Mucosa of descending colon (tissue), 3 donors: ENCODE measurements around the gene FIG4. TPM values are rescaled to one million over a fixed set of nuclear protein-coding genes. Genes with fewer than 3 reads are reported as not detected.
"Not testable (repeated sequence)": the region's sequence is repeated elsewhere in the genome, so short reads cannot be mapped to it uniquely, and the experiment has no call there.

Source experiments
- ATAC-seq: fragments of 200-7000 bp; cut with Tn5 transposase; one replicate; pipeline ENCODE4 v1.9.1; 2020; ENCODE audit warnings: mild to moderate bottlenecking, moderate library complexity
- DNase-seq, 3 donors: peaks; one replicate each; pipeline ENCODE4 v3.0.0-alpha.2; 2020
- H3K36me3 ChIP-seq: fragments of 200-600 bp; one replicate; pipeline ENCODE4 v1.8.0; 2021; ENCODE audit warnings: low read depth, mild to moderate bottlenecking
- H3K4me1 ChIP-seq: fragments of 200-600 bp; one replicate; pipeline ENCODE4 v1.8.0; 2021; ENCODE audit warnings: low read depth, mild to moderate bottlenecking
- H3K4me3 ChIP-seq: fragments of 200-600 bp; one replicate; pipeline ENCODE4 v1.8.0; 2021; ENCODE audit warnings: mild to moderate bottlenecking
- H3K9me3 ChIP-seq: fragments of 200-600 bp; one replicate; pipeline ENCODE4 v1.8.0; 2021; ENCODE audit warnings: mild to moderate bottlenecking
- intact Hi-C, 2 donors: fragments of 100-400 bp; cut with DNase I in 1 of 2; cut with micrococcal nuclease in 1 of 2; formaldehyde crosslinking; loops; one replicate each; pipeline versions ENCODE4 v1.11.0 to v1.11.1; 2022; cut with DNase I, micrococcal nuclease
- total RNA-seq, 3 donors: library from RNA; stranded (reverse); fragmentation: NEBNext Ultra II Directional in 2 of 3; extraction: Animal tissue kit (Norgen Biotek cat#: 25700) in 2 of 3; gene quantifications; one replicate each; pipeline versions ENCODE4 v1.2.1 to v1.2.4, GENCODE V29; 2021 to 2023
- TF ChIP-seq, protein P1 (sequence below): fragments of 200-600 bp; IDR thresholded peaks from one replicate; pipeline ENCODE4 v1.8.0; 2022; ENCODE audit warnings: antibody characterized with exemption, mild to moderate bottlenecking
- donor health status: DM: no; HTN: no; CAD: no; lungs with moderate emphysema.
- donor health status: DM: no; HTN: no; CAD: no.
- donor health status: DM: no; HTN: yes; CAD: no.

The FIG4 gene
- total RNA-seq, 3 donors from 2014 or later = 14.9 to 18.6 (median 15.9) TPM

DNA sequence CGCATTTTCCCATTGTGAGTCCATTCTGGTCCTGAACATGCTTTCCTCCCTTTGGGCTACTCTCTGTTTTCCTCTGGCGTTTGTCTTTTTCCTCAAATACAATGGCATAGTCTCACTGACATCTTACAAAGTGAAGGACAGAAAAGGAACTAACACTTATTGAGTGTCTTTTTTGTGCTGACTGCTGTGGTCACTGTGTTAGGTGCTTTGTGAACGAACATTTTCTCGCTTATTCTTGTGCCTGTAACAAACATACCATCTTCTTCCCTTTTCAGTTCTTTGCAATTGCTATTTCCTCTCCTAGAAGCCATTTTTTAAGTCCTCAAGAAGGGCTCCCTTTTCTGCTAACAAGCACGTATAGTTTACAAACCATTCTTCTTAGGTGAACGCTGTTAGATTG, 15.4 kb downstream of the FIG4 start:
- ATAC-seq (no peak), DNase-seq (no peak)
- intact Hi-C loops = loop anchor here (5.0 to 10.0 kb wide), 2 partner anchors 336 to 688 kb away; no protein-coding TSS in a partner anchor
- TF ChIP-seq, protein P1, sequence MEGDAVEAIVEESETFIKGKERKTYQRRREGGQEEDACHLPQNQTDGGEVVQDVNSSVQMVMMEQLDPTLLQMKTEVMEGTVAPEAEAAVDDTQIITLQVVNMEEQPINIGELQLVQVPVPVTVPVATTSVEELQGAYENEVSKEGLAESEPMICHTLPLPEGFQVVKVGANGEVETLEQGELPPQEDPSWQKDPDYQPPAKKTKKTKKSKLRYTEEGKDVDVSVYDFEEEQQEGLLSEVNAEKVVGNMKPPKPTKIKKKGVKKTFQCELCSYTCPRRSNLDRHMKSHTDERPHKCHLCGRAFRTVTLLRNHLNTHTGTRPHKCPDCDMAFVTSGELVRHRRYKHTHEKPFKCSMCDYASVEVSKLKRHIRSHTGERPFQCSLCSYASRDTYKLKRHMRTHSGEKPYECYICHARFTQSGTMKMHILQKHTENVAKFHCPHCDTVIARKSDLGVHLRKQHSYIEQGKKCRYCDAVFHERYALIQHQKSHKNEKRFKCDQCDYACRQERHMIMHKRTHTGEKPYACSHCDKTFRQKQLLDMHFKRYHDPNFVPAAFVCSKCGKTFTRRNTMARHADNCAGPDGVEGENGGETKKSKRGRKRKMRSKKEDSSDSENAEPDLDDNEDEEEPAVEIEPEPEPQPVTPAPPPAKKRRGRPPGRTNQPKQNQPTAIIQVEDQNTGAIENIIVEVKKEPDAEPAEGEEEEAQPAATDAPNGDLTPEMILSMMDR = no peak
- H3K4me1 ChIP-seq = no peaks in the 10 kb centered on the region
- H3K9me3 ChIP-seq = no peaks in the 10 kb centered on the region
- H3K36me3 ChIP-seq = no peaks in the 10 kb centered on the region
- H3K4me3 ChIP-seq = no peak overlapping the region

DNA sequence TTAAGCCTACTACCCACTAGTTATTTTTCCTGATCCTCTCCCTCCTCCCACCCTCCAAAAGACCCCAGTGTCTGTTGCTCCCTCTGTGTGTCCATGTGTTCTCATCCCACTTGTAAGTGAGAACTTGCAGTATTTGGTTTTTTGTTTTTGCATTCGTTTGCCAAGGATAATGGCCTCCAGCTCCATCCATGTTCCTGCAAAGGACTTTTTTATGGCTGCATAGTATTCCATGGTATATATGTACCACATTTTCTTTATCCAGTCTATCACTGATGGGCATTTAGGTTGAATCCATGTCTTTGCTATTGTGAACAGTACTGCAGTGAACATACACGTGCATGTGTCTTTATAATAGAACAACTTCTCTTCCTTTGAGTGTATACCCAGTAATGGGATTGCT, 17.0 kb downstream of the FIG4 start:
- not testable (repeated sequence) for H3K36me3 ChIP-seq, ATAC-seq, DNase-seq, H3K4me1 ChIP-seq, H3K4me3 ChIP-seq, H3K9me3 ChIP-seq
- intact Hi-C loops = loop anchor here (5.0 to 10.0 kb wide), 2 partner anchors 334 to 687 kb away; no protein-coding TSS in a partner anchor

DNA sequence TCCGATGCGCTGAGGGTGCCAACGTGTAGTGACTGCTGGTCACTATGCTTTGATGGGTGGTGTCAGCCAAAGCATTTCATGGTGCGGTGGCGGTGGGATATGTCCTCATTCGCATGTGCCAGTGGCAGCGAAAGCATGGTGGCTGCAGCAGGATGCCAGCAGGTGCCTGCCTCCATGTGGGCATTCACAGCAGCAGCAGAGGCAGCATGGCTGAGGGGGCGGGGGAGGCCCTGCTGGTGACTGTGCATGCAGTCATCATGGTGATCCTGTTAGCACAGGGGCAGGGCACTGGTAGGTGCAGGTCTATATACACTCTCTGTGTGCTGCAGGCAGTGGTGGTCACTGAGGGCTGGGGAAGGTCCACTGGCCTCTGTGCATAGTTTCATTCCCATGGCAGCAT, 22.0 kb downstream of the FIG4 start:
- intact Hi-C loops = no loop called here
- no peaks in the 10 kb centered on the region for H3K4me1 ChIP-seq
- DNase-seq = no peak
- H3K4me3 ChIP-seq = no peak overlapping the region
- H3K36me3 ChIP-seq = no peaks in the 10 kb centered on the region
- ATAC-seq = no peak
- H3K9me3 ChIP-seq = no peaks in the 10 kb centered on the region
- TF ChIP-seq, protein P1 = no peak

DNA sequence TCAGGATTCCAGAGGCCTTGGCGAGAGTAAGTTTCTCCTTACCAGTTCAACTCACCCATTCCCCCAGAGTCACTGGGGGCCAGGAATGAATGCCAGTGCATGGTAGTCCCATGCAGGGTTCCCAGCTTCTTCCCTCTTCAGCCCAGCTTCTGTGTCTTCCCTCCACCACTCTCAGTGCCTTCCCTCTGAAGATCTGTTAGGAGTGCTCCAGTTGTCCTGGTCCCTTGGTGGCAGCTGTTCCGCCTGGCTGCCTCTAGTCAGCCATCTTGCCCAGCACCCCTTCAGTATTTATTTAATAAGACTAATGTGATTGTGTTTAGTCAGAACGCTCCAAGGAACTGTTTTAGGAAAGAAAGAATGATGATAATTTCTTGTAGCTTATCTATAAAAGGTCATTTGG, 23.1 kb downstream of the FIG4 start:
- DNase-seq = no peak

DNA sequence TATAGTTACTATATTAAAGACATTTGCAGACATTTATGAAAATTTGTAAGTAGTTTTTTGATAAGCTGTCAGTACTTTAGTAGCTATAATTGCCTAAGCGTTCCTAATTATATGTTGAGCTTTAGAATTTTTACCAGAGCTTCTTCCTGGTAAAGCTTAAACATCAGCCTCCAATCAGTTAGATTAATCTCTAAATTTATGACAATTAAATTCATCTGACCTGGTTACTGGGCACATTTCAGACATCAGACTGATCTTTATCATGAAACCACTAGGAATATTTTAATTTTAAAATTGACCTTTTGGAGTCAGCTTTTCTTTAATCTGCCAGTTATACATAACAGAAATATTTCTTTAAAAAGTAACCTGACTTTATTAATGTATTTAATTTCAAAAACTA, 23.5 kb downstream of the FIG4 start:
- DNase-seq (no peak), ATAC-seq (no peak)
- intact Hi-C loops = no loop called here
- no peak overlapping the region for H3K4me3 ChIP-seq
- no peaks in the 10 kb centered on the region for H3K4me1 ChIP-seq
- no peaks in the 10 kb centered on the region for H3K36me3 ChIP-seq
- TF ChIP-seq, protein P1 = no peak
- H3K9me3 ChIP-seq = no peaks in the 10 kb centered on the region

More for the DNA sequence above, 23.1 kb downstream of the FIG4 start:
- TF ChIP-seq, protein P1 = no peak
- no peak overlapping the region for H3K4me3 ChIP-seq
- no peaks in the 10 kb centered on the region for H3K9me3 ChIP-seq
- intact Hi-C loops = no loop called here
- no peak for ATAC-seq
- H3K4me1 ChIP-seq = no peaks in the 10 kb centered on the region
- no peaks in the 10 kb centered on the region for H3K36me3 ChIP-seq

DNA sequence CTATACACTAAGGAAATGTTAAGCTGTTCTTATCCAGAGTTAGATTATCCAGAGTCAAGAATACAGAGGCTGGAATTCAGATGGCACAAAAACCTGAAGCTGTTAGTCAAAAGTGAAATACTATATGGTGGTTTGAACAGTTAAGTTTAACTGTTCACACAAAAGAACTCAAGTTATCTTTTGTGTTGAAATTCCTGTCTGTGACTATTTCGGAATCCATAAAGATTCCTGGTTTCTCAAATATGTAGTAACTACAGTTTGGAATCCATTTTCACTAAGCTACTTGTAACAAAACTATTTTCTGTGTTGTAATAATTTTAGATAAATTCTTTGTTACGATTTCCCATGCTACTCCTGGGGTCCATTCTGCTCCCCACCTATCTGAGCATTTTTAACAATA, 24.5 kb downstream of the FIG4 start:
- DNase-seq (no peak), ATAC-seq (no peak)
- Histone ChIP-seq H3K4me3 (no peak overlapping the region), H3K4me1 (no peaks in the 10 kb centered on the region), H3K36me3 (no peaks in the 10 kb centered on the region), H3K9me3 (no peaks in the 10 kb centered on the region)
- intact Hi-C loops = no loop called here
- TF ChIP-seq, protein P1 = no peak
